GM12873 (cell line): Measurements from ENCODE around the gene CD34.

Experiments
- CTCF ChIP-seq: IDR thresholded peaks from 2 replicates; pipeline ENCODE4 v1.5.1; 2012; ENCODE audit warnings: low read depth, mild to moderate bottlenecking, moderate library complexity, low read length, control low read depth; ENCODE audit not compliant: insufficient read depth; ENCODE audit errors: missing control alignments

The CD34 gene

GRCh38 chr1:207887542-207888201 is 23.3 kb downstream of the CD34 start:
- no peak for TF ChIP-seq CTCF

- no peak for TF ChIP-seq CTCF
Measured at GRCh38 chr1:207886227-207886626, 24.7 kb downstream of the CD34 start.

GRCh38 chr1:207885129-207886032 is 25.5 kb downstream of the CD34 start:
- peak; percentile 94 for TF ChIP-seq CTCF

- TF ChIP-seq CTCF = no peak
Measured at GRCh38 chr1:207884266-207885029, 26.5 kb downstream of the CD34 start.

- TF ChIP-seq CTCF = no peak
Measured at GRCh38 chr1:207883660-207884250, 27.2 kb downstream of the CD34 start.

- TF ChIP-seq CTCF = no peak
Measured at GRCh38 chr1:207883104-207883651, 27.7 kb downstream of the CD34 start.

GRCh38 chr1:207882692-207883091 is 28.2 kb downstream of the CD34 start:
- no peak for TF ChIP-seq CTCF
